ENCODE data around the gene GOLT1A. TPM values are rescaled to one million over a fixed set of nuclear protein-coding genes. Genes with fewer than 3 reads are reported as not detected.

Gene GOLT1A
- total RNA-seq, 4 donors from 2014 or later: not detected

- no peak for DNase-seq (ENCODE audit: low spot score)
- no peak for TF ChIP-seq CTCF (IDR thresholded peaks at IDR 0.05)
- ATAC-seq (ENCODE audit: low FRiP score): no peak
These were observed 51.9 kb downstream of the GOLT1A start for GRCh38 chr1:204161609-204162493.

- no peak for DNase-seq (ENCODE audit: low spot score)
- ATAC-seq (ENCODE audit: low FRiP score): no peak
- TF ChIP-seq CTCF (IDR thresholded peaks at IDR 0.05): no peak
These were observed 55.8 kb downstream of the GOLT1A start for GRCh38 chr1:204157962-204158361.

GRCh38 chr1:204155881-204156280, 57.9 kb downstream of the GOLT1A start:
- ATAC-seq (ENCODE audit: low FRiP score) (no peak), DNase-seq (ENCODE audit: low spot score) (no peak)

GRCh38 chr1:204154568-204155255, 59.1 kb downstream of the GOLT1A start:
- DNase-seq (ENCODE audit: low spot score): no peak
- no peak for ATAC-seq (ENCODE audit: low FRiP score)

More at GRCh38 chr1:204155881-204156280, 57.9 kb downstream of the GOLT1A start:
- no peak for TF ChIP-seq CTCF (IDR thresholded peaks at IDR 0.05)

GRCh38 chr1:204153667-204154066, 60.1 kb downstream of the GOLT1A start:
- DNase-seq (ENCODE audit: low spot score) (no peak), ATAC-seq (ENCODE audit: low FRiP score) (no peak)
- no peak for TF ChIP-seq CTCF (IDR thresholded peaks at IDR 0.05)

More at GRCh38 chr1:204154568-204155255, 59.1 kb downstream of the GOLT1A start:
- TF ChIP-seq CTCF (IDR thresholded peaks at IDR 0.05): no peak

- ATAC-seq (ENCODE audit: low FRiP score): no peak
- no peak for DNase-seq (ENCODE audit: low spot score)
- no peak for TF ChIP-seq CTCF (IDR thresholded peaks at IDR 0.05)
These were observed 61.3 kb downstream of the GOLT1A start for GRCh38 chr1:204152310-204153044.
